HEK293 (cell line): ENCODE measurements around the gene OTOF.

ENCODE experiments used
- CTCF ChIA-PET: fragments of 350-600 bp; formaldehyde crosslinking; extraction: SDS; loops from one replicate; lab custom pipeline; 2021; ENCODE audit warnings: antibody characterized with exemption; lab: Yijun Ruan, JAX
- POLR2A ChIA-PET: fragments of 300-600 bp; formaldehyde crosslinking; extraction: SDS; loops from one replicate; lab custom pipeline; 2020; ENCODE audit warnings: antibody characterized with exemption, inconsistent platforms; lab: Yijun Ruan, JAX
- H3K27ac ChIP-seq: fragments of 200-500 bp; sonication (Bioruptor generic); 2 replicates; pipeline ENCODE4 v1.5.1; 2014; ENCODE audit warnings: low read depth, low read length, control low read depth, inconsistent platforms; ENCODE audit errors: extremely low read depth
- H3K36me3 ChIP-seq, 2 experiments: fragments of 200-500 bp in 1 of 2; sonication (Bioruptor generic) in 1 of 2; 1 replicate in 1 of 2; 2 replicates in 1 of 2; pipeline ENCODE4 v1.5.1; 2014 to 2017; ENCODE audit warnings: inconsistent platforms in 2 of 2, low read length in 2 of 2; ENCODE audit not compliant: control insufficient read depth in 2 of 2, insufficient read depth in 1 of 2
- H3K4me1 ChIP-seq: fragments of 200-500 bp; sonication (Bioruptor generic); 2 replicates; pipeline ENCODE4 v1.5.1; 2014; ENCODE audit warnings: mild to moderate bottlenecking, low read length, inconsistent platforms; ENCODE audit not compliant: control insufficient read depth, insufficient read depth
- H3K4me3 ChIP-seq: 2 replicates; pipeline ENCODE4 v1.5.1; 2011; ENCODE audit warnings: low read depth, mild to moderate bottlenecking, control low read depth, low read length, moderate library complexity
- H3K9me3 ChIP-seq: fragments of 200-500 bp; sonication (Bioruptor generic); 2 replicates; pipeline ENCODE4 v1.5.1; 2014; ENCODE audit warnings: low read depth, low read length, inconsistent platforms; ENCODE audit not compliant: control insufficient read depth, insufficient read depth
- EGR2 ChIP-seq: fragments of 450-650 bp; formaldehyde crosslinking; IDR thresholded peaks from 2 replicates; pipeline ENCODE4 v1.5.1; 2016; ENCODE audit warnings: low read depth, missing biosample characterization, missing genetic modification characterization
- GLIS1 ChIP-seq: fragments of 450-650 bp; formaldehyde crosslinking; IDR thresholded peaks from 2 replicates; pipeline ENCODE4 v1.5.1; 2016; ENCODE audit warnings: missing biosample characterization, missing genetic modification characterization
- SP3 ChIP-seq: fragments of 450-650 bp; formaldehyde crosslinking; IDR thresholded peaks from 2 replicates; pipeline ENCODE4 v1.5.1; 2016; ENCODE audit warnings: missing biosample characterization, missing genetic modification characterization
- ZBTB7A ChIP-seq: fragments of 450-650 bp; formaldehyde crosslinking; IDR thresholded peaks from 2 replicates; pipeline ENCODE4 v1.5.1; 2016; ENCODE audit warnings: low read depth, missing biosample characterization, missing genetic modification characterization
- ZNF146 ChIP-seq: fragments of 450-650 bp; formaldehyde crosslinking; IDR thresholded peaks from 2 replicates; pipeline ENCODE4 v1.5.1; 2016; ENCODE audit warnings: missing biosample characterization, missing genetic modification characterization
- ZNF175 ChIP-seq: fragments of 450-650 bp; formaldehyde crosslinking; IDR thresholded peaks from 2 replicates; pipeline ENCODE4 v1.5.1; 2016; ENCODE audit warnings: missing biosample characterization, missing genetic modification characterization
- ZNF19 ChIP-seq: fragments of 450-650 bp; formaldehyde crosslinking; IDR thresholded peaks from 2 replicates; pipeline ENCODE4; 2016; ENCODE audit warnings: missing biosample characterization, missing genetic modification characterization, low read depth
- ZNF211 ChIP-seq: fragments of 450-650 bp; formaldehyde crosslinking; IDR thresholded peaks from 2 replicates; pipeline ENCODE4 v1.5.1; 2016; ENCODE audit warnings: low read depth, missing biosample characterization, missing genetic modification characterization
- ZNF214 ChIP-seq: fragments of 450-650 bp; formaldehyde crosslinking; IDR thresholded peaks from 2 replicates; pipeline ENCODE4 v1.5.1; 2017; ENCODE audit warnings: missing biosample characterization, mild to moderate bottlenecking, missing genetic modification characterization, borderline replicate concordance
- ZNF239 ChIP-seq: fragments of 450-650 bp; formaldehyde crosslinking; IDR thresholded peaks from 2 replicates; pipeline ENCODE4 v1.5.1; 2016; ENCODE audit warnings: missing biosample characterization, missing genetic modification characterization
- ZNF416 ChIP-seq: fragments of 450-650 bp; formaldehyde crosslinking; IDR thresholded peaks from 2 replicates; pipeline ENCODE4 v1.5.1; 2016; ENCODE audit warnings: missing biosample characterization, missing genetic modification characterization
- ZNF433 ChIP-seq: fragments of 450-650 bp; formaldehyde crosslinking; IDR thresholded peaks from 2 replicates; pipeline ENCODE4 v1.5.1; 2016; ENCODE audit warnings: missing biosample characterization, missing genetic modification characterization, low read depth
- ZNF585B ChIP-seq: fragments of 450-650 bp; formaldehyde crosslinking; IDR thresholded peaks from 2 replicates; pipeline ENCODE4 v1.5.1; 2016; ENCODE audit warnings: missing biosample characterization, missing genetic modification characterization
- ZNF664 ChIP-seq: fragments of 450-650 bp; formaldehyde crosslinking; IDR thresholded peaks from 2 replicates; pipeline ENCODE4 v1.5.1; 2016; ENCODE audit warnings: missing biosample characterization, missing genetic modification characterization
- ZNF843 ChIP-seq: fragments of 450-650 bp; formaldehyde crosslinking; IDR thresholded peaks from 2 replicates; pipeline ENCODE4 v1.5.1; 2016; ENCODE audit warnings: missing biosample characterization, missing genetic modification characterization
- TF ChIP-seq, protein P1 (sequence below): fragments of 450-650 bp; formaldehyde crosslinking; IDR thresholded peaks from 2 replicates; pipeline ENCODE4 v1.5.1; 2016; ENCODE audit warnings: missing biosample characterization, missing genetic modification characterization, low read depth
- TF ChIP-seq, protein P2 (sequence below): fragments of 450-650 bp; formaldehyde crosslinking; IDR thresholded peaks from 2 replicates; pipeline ENCODE4 v1.5.1; 2016; ENCODE audit warnings: missing biosample characterization, missing genetic modification characterization
- TF ChIP-seq, protein P3 (sequence below): fragments of 450-650 bp; formaldehyde crosslinking; IDR thresholded peaks from 2 replicates; pipeline ENCODE4 v1.5.1; 2016; ENCODE audit warnings: missing biosample characterization, missing genetic modification characterization
- TF ChIP-seq, protein P4 (sequence below): fragments of 450-650 bp; formaldehyde crosslinking; IDR thresholded peaks from 2 replicates; pipeline ENCODE4 v1.5.1; 2016; ENCODE audit warnings: missing biosample characterization, missing genetic modification characterization

OTOF gene

DNA sequence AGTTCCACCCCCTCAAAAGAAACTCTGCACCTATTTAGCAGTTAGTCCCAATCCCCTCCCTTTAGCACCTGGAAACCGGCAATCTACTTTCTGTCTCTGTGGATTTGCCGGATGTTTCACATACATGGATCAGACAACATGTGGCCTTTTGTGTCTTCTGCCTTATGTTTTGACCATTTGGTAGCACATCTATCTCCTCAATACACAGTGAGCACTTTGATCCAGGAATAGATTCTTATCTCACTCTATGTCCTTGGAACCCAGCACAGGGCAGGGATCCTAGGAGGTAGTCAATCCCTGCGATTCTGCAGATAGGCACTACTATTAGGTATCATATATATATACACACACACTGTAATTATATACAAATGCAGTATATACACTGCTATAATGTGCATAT lies 3.8 kb upstream of the OTOF start:
- no peaks in the 10 kb centered on the region for H3K36me3 ChIP-seq
- CTCF ChIA-PET: interaction anchor here (0.6 to 1.0 kb wide), 2 partner anchors 165 to 264 kb away, joined by 3 to 5 read pairs; no protein-coding TSS in a partner anchor
- H3K4me3 ChIP-seq: no peak overlapping the region
- H3K4me1 ChIP-seq: no peaks in the 10 kb centered on the region
- no peaks in the 10 kb centered on the region for H3K9me3 ChIP-seq
- no peak for TF ChIP-seq ZNF214
- no peak overlapping the region for H3K27ac ChIP-seq
- POLR2A ChIA-PET: no interaction called here

DNA sequence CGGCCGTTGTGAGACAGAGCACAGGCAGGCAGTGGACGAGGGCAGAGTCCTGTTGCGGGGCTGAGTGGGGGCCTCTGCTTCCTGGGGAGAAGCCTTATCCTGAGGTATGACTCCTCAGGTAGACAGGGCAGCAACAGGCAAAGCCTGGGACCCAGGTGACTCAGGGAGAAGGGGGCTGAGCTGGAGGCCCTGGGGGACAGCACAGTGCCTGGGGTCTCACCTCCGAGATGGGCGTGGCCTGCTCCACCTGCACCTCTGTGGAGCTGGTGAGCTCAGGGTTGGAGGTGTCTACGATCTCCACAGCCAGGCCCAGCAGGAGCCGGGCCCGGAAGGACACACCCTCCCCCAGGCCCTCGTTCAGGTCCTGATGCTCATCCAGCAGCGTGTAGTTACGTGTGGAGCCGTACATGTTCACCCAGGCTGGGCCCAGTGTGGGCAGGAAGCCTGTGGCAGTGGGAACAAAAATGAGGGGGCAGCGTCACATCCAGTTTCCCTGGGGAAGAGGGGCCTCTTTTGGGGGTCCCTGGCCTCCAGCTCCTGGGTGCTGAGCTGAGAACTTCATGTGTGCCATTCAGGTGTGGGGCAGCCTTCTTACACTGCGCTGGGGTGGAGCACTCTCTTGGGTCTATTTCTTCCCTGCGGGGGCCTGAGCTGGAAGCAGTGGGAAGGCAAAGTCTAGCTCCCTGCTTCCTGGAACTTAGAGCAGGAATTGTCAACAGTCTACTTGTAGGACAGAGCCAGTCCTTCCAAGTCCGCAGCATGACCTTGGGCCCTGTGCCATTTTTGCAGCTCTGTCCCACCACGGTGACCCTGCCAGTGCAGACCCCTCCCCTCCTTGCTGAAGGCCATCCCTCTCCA lies 2.9 kb upstream of the OTOF start:
- no peak for TF ChIP-seq GLIS1
- TF ChIP-seq ZBTB7A (tag by site-specific recombination): no peak
- TF ChIP-seq, protein P1, sequence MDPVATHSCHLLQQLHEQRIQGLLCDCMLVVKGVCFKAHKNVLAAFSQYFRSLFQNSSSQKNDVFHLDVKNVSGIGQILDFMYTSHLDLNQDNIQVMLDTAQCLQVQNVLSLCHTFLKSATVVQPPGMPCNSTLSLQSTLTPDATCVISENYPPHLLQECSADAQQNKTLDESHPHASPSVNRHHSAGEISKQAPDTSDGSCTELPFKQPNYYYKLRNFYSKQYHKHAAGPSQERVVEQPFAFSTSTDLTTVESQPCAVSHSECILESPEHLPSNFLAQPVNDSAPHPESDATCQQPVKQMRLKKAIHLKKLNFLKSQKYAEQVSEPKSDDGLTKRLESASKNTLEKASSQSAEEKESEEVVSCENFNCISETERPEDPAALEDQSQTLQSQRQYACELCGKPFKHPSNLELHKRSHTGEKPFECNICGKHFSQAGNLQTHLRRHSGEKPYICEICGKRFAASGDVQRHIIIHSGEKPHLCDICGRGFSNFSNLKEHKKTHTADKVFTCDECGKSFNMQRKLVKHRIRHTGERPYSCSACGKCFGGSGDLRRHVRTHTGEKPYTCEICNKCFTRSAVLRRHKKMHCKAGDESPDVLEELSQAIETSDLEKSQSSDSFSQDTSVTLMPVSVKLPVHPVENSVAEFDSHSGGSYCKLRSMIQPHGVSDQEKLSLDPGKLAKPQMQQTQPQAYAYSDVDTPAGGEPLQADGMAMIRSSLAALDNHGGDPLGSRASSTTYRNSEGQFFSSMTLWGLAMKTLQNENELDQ: no peak
- TF ChIP-seq ZNF175: no peak
- no peak for TF ChIP-seq ZNF19
- TF ChIP-seq ZNF416 (tag by site-specific recombination): no peak

DNA sequence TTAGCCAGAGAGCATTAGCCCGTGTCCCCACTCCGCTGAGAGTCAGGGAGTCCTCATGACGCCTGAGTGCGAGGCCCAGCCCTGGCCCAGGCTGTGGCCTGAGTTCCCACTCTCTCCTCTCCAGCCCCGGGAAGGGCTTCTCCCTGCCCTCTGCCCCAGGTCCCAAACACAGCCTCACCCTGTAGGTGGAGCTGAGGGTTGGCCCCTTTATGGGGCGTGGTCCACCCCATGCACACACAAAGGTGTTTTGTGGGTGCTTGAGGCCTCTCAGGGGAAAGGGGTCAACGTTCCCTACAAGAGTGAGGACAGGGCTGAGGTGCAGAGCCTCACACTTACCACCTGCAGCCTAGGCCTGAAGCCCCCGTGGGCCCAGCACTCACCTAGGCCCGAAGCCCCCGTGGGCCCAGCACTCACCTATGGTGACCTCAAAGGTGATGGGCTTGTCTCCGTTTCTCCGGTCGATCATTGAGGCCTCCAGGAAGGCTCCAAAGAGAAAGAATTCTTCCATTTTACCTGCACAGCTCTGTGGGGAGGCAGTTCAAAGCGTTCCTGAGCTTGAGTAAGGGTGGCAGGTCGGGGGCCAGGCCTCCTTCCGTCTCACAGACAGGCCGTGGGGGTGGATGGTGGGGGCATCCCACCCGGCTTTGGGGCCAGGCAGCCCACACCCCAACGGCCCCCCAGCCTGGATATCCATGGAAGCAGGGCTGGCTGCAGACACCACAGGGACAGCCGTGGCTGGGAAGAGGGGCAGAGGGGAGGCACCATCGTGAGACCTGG lies 2.1 kb upstream of the OTOF start:
- POLR2A ChIA-PET: interaction anchor here (0.6 kb wide), 1 partner anchor 356 kb away, joined by 4 read pairs; no protein-coding TSS in a partner anchor
- no peaks in the 10 kb centered on the region for H3K36me3 ChIP-seq
- H3K4me3 ChIP-seq: no peak overlapping the region
- H3K4me1 ChIP-seq: no peaks in the 10 kb centered on the region
- no peak overlapping the region for H3K27ac ChIP-seq
- CTCF ChIA-PET: interaction anchor here (0.6 to 0.7 kb wide), 3 partner anchors 80 to 827 kb away, joined by 3 to 5 read pairs (median 5); no protein-coding TSS in a partner anchor
- no peaks in the 10 kb centered on the region for H3K9me3 ChIP-seq
- TF ChIP-seq ZNF585B (no peak), ZNF664 (no peak), EGR2 (tag by site-specific recombination) (no peak), ZNF146 (no peak), ZNF433 (tag by site-specific recombination) (no peak), ZNF843 (tag by site-specific recombination) (no peak), ZNF239 (tag by site-specific recombination) (no peak), ZNF211 (tag by site-specific recombination) (no peak), SP3 (tag by site-specific recombination) (no peak)
- TF ChIP-seq, protein P2, sequence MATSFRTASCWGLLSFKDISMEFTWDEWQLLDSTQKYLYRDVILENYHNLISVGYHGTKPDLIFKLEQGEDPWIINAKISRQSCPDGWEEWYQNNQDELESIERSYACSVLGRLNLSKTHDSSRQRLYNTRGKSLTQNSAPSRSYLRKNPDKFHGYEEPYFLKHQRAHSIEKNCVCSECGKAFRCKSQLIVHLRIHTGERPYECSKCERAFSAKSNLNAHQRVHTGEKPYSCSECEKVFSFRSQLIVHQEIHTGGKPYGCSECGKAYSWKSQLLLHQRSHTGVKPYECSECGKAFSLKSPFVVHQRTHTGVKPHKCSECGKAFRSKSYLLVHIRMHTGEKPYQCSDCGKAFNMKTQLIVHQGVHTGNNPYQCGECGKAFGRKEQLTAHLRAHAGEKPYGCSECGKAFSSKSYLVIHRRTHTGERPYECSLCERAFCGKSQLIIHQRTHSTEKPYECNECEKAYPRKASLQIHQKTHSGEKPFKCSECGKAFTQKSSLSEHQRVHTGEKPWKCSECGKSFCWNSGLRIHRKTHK (tag by site-specific recombination): no peak
- TF ChIP-seq, protein P3, sequence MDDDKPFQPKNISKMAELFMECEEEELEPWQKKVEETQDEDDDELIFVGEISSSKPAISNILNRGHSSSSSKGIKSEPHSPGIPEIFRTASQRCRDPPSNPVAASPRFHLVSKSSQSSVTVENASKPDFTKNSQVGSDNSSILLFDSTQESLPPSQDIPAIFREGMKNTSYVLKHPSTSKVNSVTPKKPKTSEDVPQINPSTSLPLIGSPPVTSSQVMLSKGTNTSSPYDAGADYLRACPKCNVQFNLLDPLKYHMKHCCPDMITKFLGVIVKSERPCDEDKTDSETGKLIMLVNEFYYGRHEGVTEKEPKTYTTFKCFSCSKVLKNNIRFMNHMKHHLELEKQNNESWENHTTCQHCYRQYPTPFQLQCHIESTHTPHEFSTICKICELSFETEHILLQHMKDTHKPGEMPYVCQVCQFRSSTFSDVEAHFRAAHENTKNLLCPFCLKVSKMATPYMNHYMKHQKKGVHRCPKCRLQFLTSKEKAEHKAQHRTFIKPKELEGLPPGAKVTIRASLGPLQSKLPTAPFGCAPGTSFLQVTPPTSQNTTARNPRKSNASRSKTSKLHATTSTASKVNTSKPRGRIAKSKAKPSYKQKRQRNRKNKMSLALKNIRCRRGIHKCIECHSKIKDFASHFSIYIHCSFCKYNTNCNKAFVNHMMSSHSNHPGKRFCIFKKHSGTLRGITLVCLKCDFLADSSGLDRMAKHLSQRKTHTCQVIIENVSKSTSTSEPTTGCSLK (tag by site-specific recombination): no peak
- TF ChIP-seq, protein P4, sequence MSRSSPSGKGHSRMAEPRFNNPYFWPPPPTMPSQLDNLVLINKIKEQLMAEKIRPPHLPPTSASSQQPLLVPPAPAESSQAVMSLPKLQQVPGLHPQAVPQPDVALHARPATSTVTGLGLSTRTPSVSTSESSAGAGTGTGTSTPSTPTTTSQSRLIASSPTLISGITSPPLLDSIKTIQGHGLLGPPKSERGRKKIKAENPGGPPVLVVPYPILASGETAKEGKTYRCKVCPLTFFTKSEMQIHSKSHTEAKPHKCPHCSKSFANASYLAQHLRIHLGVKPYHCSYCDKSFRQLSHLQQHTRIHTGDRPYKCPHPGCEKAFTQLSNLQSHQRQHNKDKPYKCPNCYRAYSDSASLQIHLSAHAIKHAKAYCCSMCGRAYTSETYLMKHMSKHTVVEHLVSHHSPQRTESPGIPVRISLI: no peak

More for the DNA sequence above, 2.9 kb upstream of the OTOF start:
- Histone ChIP-seq H3K9me3 (no peaks in the 10 kb centered on the region), H3K4me3 (no peak overlapping the region), H3K4me1 (no peaks in the 10 kb centered on the region), H3K27ac (no peak overlapping the region), H3K36me3 (no peaks in the 10 kb centered on the region)
- ChIA-PET CTCF (interaction anchor here (0.6 to 1.0 kb wide), 3 partner anchors 79 to 828 kb away, joined by 3 to 5 read pairs (median 3); no protein-coding TSS in a partner anchor), POLR2A (no interaction called here)
